Measurements from ENCODE around the gene LY6G5C.

Gene LY6G5C

DNA sequence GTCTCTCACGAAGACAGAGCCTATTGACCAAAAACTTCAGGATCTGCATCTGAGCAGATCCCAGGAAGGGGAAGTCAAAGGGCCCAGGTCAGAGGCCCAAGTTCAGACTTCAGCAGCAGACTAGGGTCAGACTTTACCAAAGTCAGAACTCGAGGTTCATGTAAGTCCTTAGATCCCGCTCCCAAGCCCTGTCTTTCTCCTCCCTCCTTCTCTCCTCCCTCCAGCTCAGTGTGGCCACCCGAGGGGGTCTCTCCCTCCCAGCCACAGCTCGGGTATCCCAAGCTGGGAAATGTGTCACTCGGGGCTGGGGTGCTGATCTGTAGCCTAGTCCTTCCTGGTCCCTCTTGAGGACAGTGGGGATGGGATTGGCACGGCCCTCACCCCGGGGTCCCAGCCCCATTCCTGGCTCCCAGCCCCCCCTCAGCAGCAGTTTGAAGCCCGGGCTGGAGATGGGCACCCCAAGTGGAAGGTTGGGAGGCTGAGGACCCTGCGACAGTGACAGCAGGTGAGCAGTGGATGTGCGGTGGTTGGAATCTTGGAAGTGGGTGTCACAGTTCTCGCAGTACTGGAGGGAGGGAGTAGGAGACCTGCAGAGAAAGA, 18.6 kb downstream of the LY6G5C start:
- no peak for DNase-seq (ENCODE audit: low read depth)

DNA sequence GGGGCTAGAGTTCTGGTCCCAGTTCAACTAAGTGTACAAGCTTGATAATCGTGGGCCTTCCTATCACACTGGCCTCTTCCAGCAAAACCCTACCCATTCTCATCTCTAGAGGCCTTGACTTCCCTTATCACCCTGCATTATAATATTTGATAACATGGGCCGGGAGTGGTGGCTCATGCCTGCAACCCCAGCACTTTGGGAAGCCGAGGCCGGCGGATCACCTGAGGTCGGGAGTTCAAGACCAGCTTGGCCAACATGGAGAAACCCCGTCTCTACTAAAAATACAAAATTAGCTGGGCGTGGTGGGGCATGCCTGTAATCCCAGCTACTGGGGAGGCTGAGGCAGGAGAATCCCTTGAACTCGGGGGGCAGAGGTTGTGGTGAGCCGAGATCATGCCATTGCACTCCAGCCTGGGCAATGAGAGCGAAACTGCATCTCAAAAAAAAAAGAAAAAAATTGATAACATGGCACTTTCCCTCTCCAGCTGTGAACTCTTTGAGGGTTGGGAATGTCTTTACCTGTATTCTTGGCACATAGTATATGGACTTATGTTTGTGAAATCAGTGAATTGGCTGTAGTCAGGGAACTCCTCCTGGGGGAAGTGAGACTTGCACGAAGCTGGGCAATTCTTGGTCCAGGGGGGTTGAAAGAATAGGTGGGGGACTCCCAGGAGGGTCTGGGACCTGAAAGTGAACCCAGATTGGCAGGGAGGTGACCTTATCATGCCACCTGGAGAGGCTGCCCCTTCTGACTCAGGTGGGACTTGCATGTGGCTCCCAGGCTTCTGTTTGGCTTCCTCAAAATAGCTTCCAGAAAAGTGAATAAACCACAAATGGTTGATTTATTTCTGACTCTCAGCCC, 19.4 kb downstream of the LY6G5C start:
- DNase-seq (ENCODE audit: low read depth), result no peak

DNA sequence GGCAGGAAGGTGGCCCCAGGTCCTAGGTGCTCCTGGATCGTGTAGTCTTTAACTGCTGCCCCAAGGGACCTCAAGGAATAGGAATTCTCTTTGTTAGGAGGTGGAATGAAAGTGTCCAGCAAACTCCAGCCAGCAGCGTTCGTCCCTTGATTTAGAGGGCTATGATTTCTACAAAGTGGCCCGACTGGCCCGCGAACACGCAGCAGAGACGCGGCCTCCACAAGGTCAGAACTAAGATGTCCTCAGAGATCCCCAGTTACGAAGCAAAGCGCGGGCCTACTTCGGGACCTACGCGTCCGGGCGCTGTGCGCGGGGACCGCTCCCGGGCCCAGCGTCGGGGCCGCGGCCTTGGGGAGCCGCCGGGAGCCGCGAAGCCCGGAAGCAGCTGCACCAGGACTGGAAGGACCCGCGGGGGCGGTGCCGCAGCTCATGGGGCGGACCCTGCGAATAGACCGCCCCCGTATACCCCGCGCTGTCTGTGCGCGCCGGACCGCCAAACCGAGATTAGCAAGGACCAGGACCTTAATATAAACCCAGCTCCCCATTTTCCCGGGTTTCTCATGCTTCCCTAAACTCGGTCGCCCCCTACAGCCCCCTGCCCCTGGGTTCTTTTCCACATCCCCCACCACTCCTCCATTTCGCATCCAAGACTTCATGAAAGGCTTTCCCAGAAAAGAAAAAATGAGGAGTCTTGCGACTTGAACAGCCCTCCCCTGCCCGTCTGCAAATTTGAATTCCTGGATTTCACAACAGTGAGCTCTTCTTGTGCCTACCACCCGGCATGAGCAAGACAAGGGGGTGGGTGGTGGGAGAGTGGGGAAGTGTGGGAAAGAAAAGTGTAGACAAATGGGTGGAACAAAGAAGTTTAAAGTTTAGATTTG, 20.2 kb downstream of the LY6G5C start, which contains the start of gene C6orf47:
Gene C6orf47, minus strand, starts transcription at position 398 of the 881 bp plus-strand sequence. CDS start 831 bp downstream, outside the sequence.
- peak; percentile 41 for DNase-seq (ENCODE audit: low read depth)

DNA sequence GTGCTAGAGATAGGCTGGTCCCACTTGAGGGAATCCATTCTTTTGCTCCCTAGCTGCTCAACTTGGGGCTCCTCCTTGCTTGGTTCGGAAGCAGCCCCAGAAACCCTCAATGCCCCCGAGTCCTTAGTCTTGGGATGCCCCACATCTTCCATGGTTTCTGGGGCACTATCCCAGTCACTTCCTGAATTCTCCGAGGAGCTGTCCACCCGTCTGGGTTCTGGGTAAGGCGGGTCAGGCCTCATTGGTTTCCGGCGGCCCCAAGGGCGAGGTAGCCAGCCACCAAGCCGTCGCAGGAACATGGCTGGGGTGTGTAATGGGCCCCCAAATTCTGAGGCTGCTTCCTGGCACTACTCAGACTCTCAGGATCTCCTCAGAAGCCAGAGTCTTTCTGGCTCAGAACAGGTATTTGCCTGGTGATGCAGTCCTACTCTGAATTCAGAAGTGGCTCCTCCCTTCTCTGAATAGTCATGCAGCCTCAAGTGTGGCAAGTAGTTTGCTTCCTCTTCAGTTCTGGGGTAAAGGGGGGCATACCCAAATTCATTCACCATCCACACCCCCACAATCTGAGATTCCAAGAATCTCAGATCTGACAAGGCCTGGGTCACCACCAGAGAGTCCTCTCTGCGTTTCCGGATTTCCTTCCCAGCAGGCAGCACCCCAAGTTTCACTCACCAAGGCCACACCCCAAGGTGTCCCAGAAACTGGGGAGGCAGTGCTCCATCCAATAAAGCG, 21.1 kb downstream of the LY6G5C start:
- DNase-seq (ENCODE audit: low read depth), result no peak

DNA sequence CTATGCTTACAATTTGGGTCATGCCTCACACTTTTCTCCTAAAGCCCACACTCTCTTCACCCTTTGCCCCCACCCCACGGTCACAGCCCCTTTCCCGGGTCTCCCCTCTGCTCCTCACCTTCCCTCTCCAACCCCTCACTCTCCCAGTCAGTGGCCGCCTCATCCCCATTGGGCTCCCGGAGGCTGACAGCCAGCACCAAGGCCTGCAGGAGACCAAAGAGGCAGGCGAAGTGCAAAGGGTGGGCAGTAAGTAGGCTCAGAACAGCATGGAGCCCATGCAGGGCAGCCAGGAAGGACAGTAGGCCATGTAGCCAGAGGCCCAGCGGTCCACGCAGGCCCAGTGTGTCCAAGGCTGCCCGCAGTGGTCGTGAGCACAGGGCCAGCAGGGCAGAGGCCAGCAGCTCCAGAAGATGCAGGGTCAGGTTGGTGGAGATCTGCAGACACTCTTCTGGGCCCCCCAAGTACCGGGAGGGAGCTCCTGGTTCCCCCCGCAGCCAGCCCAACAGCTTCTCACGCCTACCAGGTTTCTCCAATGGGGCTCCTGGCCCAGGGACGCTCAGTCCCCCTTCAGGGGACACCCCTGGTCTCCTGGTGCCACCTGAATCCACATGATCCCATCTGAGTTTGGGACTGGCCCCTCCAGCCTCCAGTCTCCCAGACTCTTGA, 21.8 kb downstream of the LY6G5C start:
- no peak for DNase-seq (ENCODE audit: low read depth)

DNA sequence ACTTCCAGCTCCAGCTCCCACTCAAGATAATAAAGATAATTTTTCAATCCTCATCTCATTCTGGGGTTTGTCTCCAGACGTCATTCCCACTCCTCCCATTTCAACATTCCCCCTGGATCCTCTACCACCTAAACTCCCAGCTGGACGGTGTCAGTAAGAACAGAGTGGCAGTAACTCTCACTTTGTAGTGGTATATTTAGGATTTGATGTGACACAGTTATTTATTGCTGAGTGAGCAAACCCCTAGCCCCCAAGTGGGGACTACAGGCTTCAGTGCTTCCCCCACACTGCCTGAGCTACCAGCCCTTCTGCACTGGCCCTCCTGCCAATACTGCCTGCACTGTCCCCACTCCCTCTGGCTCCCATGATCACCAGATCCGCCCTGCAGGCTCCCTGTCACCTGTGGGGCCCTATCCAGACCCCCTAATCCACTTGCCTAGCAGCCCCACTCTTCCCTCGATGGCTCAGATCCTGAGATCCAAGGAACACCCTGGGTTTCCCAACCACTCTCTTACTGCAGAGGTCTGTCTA, 22.6 kb downstream of the LY6G5C start:
- DNase-seq (ENCODE audit: low read depth), result no peak

DNA sequence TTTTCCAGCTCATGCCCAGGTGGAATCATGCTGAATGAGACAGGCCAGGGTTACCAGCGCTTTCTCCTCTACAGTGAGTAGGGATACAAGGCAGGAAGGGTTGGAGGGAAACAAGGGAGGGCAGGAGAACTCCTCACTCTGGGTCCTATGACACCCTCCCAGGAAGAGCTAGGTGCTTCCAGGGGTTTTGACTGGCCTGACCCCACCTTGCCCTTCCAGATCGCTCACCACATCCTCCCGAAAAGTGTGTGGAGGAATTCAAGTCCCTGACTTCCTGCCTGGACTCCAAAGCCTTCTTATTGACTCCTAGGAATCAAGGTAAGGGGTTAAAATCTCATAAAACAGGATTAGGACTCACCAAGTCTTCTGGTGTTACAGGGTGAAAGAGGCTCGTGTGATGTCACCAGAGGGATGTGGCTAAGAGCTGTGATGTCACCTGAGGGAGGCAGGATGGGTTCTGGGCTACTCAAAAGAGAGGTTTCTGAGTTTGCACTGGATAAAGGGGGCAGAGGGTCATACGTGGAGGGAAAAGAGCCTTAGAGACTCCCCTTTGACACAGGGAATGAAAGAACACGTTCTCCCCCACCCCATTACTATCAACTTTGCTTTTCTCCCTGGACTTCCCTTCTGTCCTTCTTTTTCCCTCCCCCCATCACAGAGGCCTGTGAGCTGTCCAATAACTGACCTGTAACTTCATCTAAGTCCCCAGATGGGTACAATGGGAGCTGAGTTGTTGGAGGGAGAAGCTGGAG, 23.3 kb downstream of the LY6G5C start:
- DNase-seq (ENCODE audit: low read depth), result no peak

DNA sequence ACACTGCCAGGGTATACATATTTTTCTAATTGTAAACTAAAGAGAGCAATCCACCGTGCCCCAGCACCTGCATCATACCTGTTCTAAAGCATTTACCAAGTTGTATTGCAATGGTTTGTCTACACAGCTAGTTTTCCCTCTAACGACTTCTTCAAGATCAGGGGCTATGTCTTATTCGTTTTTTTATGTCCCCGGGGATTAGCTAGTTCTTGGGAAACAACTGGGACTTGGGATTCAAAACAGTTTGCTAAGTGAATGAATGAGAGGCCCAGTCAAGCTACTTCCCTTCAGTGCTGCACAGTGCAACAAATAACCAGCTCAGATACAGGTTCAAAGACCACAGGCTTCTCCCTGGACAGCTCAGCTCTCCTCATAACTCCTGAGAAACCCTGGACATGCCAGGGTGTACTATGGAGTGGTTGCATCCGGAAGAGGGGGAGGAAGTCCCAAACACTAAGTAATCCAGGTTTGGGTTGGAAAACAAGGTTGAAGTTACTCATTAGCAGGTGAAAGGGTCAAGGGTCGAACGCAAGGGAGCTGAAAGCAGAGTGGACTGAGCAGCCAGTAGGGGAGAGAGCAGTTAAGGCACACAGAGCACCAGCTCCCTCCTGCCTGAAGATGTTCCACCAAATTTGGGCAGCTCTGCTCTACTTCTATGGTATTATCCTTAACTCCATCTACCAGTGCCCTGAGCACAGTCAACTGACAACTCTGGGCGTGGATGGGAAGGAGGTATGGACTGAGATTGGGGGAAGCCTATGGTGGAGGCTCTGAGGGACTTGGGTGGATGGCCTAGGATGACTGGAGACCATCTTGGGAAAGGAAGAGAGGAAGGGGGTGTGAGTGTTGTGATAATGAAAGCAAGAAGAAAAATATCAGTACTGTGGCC, 25.3 kb downstream of the LY6G5C start, which contains the start of gene APOM:
Gene APOM, plus strand, starts transcription at position 546 of the 889 bp plus-strand sequence. Its CDS starts 73 bp downstream, at position 619.
- DNase-seq (ENCODE audit: low read depth), result no peak

DNA sequence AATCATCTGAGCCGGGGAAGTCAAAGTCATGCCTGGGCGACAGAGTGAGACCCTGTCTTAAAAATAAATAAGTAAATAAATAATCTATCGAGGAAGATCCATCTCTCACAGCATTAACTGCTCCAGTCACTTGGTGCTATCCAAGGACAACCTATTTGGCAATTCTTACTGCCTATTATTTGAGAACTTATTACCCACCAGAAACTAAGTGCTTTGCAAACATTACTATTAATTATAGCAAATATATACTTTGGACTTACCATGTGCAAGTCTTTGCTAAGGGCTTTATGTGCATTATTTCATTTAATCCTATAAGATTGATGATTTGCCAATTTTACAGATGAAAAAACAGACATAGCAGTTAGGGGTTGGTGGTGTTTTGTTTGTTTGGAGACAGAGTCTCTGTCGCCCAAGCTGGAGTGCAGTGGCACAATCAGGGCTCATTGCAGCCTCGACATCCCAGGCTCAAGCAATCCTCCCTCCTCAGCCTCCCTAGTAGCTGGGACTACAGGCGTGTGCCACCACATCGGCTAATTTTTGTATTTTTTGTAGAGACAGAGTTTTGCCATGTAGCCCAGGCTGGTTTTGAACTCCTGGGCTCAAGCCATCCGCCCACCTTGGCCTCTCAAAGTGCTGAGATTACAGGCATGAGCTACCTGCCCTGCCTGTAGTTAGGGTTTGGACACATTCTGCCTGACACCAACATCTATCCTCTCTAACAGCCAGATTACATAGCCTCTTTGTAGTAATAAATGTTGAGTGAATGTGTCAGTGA, 26.1 kb downstream of the LY6G5C start:
- no peak for DNase-seq (ENCODE audit: low read depth)

DNA sequence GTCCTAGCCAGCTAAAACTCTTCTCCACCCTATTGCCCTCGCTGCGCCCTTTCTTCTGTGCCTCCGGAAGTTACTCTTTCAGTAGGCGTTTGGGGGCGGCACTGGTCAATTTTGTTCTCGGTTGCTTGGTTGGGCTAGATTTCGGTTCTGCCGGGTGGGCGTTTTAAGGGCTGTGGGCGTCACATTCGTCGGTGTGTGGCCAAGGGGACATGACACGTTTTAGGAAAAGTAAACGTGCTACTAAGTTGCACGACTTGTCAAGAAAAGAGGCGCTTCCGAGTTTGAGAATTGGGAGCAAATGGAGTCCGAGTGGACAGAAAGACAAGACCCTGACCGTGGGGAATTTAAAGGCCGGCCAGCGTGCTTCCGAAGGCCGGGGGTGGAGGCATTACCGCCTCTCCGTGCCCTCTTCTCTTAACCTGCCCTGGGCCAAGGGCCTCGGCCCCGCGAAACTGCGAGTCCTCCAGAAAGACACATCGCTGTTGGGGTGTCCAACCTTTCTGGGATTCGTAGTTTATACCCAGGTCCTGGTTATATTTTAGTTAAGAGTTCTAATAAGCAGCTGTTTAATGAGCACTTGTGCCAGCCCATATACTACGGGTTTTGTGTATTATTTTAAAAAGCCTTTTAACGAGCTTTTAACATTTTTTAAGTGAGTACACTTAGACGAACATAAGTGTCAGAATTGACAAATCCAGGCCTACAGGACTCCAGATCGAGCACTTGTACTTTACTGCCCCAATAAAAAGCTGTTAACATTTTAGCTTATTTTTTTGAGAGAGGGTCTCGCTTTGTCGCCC, 27.7 kb downstream of the LY6G5C start:
- DNase-seq (ENCODE audit: low read depth), result peak; percentile 67

DNA sequence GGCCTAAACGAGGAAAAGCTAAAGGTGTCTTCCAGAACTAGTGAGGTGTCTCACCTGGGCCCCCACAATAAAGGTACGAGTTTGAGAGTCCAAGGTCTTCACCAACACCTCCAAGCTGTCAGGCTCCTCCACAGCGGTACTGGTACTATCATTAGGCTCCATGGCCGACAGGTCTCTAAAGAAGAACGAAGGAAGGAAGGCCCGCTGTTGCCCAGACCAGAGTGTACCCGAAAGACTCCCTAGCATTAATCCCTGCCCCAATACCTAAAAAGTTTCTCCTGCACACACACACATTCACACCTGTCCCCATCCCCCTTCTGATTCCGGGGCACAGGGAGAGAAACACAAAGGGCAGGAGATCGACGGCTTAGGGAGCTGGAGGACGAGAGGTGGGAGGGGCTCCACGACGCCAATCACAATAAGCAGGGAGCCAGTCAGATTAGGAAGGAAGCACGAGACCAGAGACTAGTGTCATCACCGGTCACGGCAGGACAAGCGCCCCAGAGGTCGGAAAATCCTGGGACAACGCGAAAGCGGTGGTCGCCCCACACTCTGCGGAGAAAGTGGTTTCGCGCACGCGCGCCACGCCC, 29.2 kb downstream of the LY6G5C start:
- DNase-seq (ENCODE audit: low read depth), result no peak

DNA sequence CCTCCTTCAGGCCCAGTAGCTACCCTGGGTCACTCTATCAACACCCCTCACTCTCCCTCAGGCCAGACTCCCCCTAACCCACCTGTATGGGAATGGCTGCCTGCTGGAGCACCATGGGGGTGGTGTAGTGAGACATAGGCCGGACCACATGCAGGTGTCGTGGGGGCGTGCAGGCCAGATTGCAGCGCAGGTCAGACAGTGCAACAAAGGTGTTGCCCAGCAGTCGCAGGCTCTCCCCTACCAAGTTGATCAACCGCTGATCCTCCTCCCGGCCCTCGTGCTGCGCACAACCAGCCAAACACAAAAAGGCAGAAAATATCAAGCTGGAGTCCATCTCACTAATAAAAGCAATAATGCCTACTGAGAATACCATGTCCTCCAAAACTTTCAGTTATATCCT, 35.5 kb downstream of the LY6G5C start:
- DNase-seq (ENCODE audit: low read depth), result no peak

DNA sequence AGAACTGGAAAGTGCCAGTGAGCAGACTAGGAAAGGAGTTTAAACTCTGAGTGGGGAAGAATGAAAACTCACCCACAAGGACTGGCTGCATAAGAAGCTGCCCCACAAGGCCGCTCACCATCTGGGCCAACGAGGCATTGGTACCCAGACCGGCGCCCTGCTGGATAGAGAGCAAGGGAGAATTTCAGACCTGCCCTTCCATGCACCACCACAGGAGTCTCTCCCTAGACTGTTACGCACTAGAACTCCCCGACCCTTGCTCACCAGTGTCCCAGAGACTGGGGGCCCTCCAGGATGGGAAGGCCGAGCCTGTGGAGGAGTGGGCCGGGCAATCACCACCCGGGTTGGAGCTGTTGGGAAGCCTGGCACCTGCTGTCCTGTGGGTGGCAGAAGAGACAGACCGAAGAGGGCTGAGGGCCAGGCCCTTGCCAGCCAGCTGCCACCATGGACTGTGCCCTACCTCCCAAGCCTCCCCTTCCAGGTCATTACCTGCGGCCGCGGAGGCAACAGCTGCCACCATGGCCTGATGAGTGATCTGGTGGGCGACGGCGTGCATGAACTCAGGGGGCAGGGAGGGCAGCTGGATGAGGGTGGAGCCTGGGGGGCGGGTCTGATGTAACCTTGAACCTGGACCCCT, 36.9 kb downstream of the LY6G5C start:
- DNase-seq (ENCODE audit: low read depth), result no peak

DNA sequence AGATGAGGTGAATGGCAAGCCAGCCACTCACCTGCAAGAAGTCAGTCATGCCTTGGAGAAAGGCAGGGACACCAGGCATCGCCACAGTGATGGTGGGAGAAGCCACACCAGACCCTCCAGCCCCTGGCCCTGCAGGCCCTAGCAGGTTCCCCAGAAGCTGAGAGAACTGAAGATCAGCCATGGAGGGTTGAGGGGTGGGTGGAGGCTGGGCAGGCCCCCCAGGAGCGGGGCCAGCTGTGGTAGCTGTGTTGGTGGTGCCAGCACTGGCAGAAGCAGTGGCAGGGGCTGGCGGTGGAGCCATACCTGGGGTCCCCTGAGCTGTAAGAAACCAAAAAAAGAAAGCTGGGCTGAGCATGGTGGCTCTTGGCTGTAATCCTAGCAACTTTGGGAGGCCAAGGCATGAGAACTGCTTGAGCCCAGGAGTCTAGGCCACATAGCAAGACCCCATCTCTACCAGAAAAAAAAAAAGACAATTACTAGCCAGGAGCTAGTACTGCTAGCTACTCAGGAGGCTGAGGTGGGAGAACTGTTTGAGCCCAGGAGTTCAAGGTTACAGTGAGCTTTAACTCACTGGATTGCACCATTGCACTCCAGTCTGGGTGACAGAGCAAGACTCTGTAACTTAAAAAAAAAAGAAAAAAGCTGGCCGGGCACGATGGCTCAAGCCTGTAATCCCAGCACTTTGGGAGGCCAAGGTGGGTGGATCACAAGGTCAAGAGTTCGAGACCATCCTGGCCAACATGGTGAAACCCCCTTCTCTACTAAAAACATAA, 37.9 kb downstream of the LY6G5C start:
- no peak for DNase-seq (ENCODE audit: low read depth)

DNA sequence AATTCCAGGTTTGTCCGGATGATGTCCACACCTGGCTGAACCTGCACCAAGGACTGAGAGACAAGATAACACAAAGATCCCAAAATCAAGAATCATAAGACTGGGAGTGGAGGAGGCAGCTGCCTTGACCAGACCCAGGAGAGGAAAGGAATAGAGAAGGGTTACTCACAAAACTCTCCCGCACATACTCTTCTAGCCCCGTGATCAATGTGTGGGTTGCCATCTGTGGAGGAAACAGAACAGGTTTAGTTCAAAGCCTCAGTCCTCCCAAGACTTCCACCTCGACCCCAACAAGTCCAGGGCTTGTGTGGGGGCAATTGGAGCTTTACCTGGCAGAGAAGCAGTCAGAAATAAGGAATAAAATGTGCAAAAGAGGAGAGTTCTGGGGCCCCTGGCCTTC, 39.5 kb downstream of the LY6G5C start:
- no peak for DNase-seq (ENCODE audit: low read depth)

DNA sequence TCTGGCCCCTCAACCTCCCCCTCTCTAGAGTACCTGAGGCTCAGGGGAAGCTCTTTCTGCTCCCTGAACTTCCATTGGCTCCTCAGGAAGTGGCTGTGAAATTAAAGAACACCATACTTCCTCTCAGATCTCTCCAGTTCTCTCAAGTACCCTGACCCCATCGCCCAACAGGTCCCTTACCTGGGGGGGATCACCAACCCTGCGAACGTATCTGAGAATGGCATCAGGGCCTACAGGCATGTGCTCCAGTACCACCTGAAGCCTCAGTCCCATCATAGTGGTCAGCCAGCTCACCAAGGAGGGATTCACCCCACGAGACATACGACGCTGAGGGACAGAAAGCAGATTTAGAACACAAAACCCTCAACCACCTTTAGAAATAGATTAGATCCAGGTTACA, 40.3 kb downstream of the LY6G5C start:
- DNase-seq (ENCODE audit: low read depth), result no peak
